ENCODE data around the gene MAPK7.

Gene MAPK7

DNA sequence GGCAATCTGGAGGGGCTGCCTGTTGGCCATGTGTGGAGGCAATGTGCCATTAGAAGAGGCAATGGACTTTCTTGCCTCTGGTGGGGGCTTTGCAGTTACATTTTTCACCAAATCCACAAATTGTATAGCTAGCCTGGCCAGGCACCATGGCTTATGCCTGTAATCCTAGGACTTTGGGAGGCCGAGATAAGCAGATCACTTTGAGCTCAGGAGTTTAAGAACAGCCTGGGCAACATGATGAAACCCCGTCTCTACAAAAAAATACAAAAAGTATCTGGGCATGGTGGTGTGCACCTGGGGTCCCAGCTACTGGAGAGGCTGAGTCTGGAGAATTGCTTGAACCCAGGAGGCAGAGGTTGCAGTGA is 30.0 kb downstream of the MAPK7 start:
- Histone ChIP-seq H3K27me3 (ENCODE audit: control insufficient read depth, insufficient read depth, low read length) (no peaks in the 10 kb centered on the region), H3K9me3 (ENCODE audit: control insufficient read depth, insufficient read depth, low read depth, low read length) (no peaks in the 10 kb centered on the region), H3K4me1 (ENCODE audit: control insufficient read depth, insufficient read depth, low read length) (peaks cover 11% of the 10 kb centered on the region), H3K4me3 (ENCODE audit: low read depth, low read length) (no peak overlapping the region), H3K27ac (ENCODE audit: low read depth, low read length) (no peak overlapping the region), H3K36me3 (ENCODE audit: control insufficient read depth, insufficient read depth, low read length) (no peaks in the 10 kb centered on the region), H3K9ac (ENCODE audit: low read length) (no peak overlapping the region)

DNA sequence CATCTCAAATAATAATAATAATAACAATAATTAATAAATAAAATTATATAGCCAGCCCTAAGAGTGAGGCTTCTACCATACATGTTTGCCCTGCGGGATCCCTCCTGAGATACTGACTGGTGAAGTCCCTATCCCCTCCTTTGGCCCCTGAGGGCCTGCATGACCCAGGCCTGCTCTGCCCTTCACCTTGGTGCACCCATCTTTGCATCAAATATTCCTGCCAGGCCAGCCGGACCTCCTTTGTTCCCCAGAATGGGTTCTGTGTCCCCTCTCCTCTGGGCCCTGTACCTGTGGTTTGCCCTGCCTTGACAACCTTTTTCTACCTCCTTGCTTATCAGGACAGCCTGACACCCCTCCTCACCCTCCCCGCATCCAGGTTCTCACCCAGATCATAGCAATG is 30.8 kb downstream of the MAPK7 start:
- Histone ChIP-seq H3K4me3 (ENCODE audit: low read depth, low read length) (no peak overlapping the region), H3K9ac (ENCODE audit: low read length) (peak overlapping the region; percentile 20), H3K36me3 (ENCODE audit: control insufficient read depth, insufficient read depth, low read length) (no peaks in the 10 kb centered on the region), H3K27ac (ENCODE audit: low read depth, low read length) (no peak overlapping the region), H3K27me3 (ENCODE audit: control insufficient read depth, insufficient read depth, low read length) (no peaks in the 10 kb centered on the region), H3K9me3 (ENCODE audit: control insufficient read depth, insufficient read depth, low read depth, low read length) (no peaks in the 10 kb centered on the region), H3K4me1 (ENCODE audit: control insufficient read depth, insufficient read depth, low read length) (peaks cover 11% of the 10 kb centered on the region)

DNA sequence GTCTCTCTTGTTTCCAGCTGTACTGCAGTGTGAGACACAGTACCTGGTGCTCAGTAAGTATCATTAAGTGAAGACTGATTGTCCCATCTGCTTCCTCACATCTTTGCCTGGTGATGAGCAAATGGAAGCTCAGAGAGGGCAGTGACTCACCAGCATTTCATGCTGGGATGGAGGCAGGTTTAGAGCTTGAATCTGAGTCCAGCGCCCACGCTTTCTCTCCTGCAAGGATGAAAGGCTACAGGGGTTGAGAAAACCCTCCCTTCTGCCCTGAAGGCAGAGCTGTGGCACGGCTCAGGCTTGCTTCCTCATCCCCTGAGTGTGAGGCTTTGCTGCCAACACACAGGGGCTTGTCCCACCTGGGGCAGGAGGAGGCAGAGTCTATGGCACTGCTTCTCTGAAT is 31.2 kb downstream of the MAPK7 start:
- Histone ChIP-seq H3K9ac (ENCODE audit: low read length) (peak overlapping the region; percentile 20), H3K4me3 (ENCODE audit: low read depth, low read length) (no peak overlapping the region), H3K9me3 (ENCODE audit: control insufficient read depth, insufficient read depth, low read depth, low read length) (no peaks in the 10 kb centered on the region), H3K36me3 (ENCODE audit: control insufficient read depth, insufficient read depth, low read length) (no peaks in the 10 kb centered on the region), H3K27me3 (ENCODE audit: control insufficient read depth, insufficient read depth, low read length) (no peaks in the 10 kb centered on the region), H3K27ac (ENCODE audit: low read depth, low read length) (no peak overlapping the region), H3K4me1 (ENCODE audit: control insufficient read depth, insufficient read depth, low read length) (peaks cover 11% of the 10 kb centered on the region)

DNA sequence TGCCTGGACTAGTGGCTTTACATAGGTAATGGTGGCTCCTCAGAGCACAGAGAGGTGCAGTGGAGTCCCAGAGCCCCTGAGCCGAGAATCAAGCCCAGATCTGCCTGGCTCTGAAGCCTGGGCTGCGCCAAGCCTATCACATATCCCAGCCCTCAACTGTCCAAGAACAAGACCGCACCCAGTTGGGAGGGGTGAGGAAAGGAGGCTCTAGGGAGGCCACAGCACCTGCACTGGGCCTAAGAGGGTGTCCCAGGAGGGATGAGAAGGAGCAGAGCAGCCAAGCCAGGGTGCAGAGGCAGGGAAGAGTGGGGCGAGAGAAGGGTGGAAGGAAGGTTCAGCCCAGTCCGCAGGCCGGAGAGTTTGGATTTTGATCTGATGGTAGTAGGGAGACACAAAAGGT is 31.8 kb downstream of the MAPK7 start:
- Histone ChIP-seq H3K27ac (ENCODE audit: low read depth, low read length) (no peak overlapping the region), H3K36me3 (ENCODE audit: control insufficient read depth, insufficient read depth, low read length) (no peaks in the 10 kb centered on the region), H3K4me3 (ENCODE audit: low read depth, low read length) (no peak overlapping the region), H3K27me3 (ENCODE audit: control insufficient read depth, insufficient read depth, low read length) (no peaks in the 10 kb centered on the region), H3K9me3 (ENCODE audit: control insufficient read depth, insufficient read depth, low read depth, low read length) (no peaks in the 10 kb centered on the region), H3K4me1 (ENCODE audit: control insufficient read depth, insufficient read depth, low read length) (peaks cover 11% of the 10 kb centered on the region), H3K9ac (ENCODE audit: low read length) (no peak overlapping the region)

DNA sequence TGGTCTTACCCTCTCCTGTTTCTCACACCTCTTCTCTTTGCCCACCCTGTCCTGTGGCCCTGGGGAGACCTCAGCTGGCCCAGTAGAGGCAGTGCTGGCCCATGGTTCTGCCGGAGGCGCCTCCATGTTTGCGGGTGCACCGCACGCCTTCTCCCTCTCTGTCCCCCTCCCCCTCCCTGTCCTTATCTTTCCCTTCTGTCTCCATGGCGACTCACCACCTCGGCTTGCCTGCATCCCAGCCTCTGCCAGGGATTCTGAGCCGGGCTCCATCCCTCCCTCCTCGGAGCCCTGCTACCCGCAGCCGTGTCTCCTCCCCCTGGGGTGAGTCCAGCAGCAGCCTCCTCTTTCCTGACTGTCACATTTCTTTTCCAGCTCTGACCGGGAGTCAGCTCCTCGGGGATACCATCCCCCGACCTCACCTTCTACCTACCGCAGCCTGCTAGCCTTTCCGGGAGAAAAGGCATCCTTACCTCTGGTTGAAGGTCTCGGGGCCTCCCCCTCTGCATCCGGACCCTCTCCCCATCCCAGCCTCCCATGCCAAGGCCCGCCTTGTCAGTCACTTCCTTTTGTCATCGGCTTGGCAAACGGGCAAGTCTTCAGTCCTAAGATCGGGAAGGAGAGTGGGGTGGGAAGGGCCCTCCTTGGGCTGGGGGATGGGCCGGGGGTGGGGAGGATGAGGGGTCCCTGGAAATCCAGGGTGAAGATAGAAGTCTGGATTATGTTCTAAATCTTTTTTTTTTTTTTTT is 32.8 kb downstream of the MAPK7 start, which contains the start of gene RNF112:
Gene RNF112, plus strand, starts transcription at position 358 of the 746 bp plus-strand sequence. Its CDS starts 177 bp downstream, at position 535.
- Histone ChIP-seq H3K9me3 (ENCODE audit: control insufficient read depth, insufficient read depth, low read depth, low read length) (no peaks in the 10 kb centered on the region), H3K4me3 (ENCODE audit: low read depth, low read length) (no peak within 1 kb of the TSS), H3K4me1 (ENCODE audit: control insufficient read depth, insufficient read depth, low read length) (peaks cover 11% of the 10 kb centered on the region), H3K36me3 (ENCODE audit: control insufficient read depth, insufficient read depth, low read length) (no peaks in the 10 kb centered on the region), H3K27ac (ENCODE audit: low read depth, low read length) (no peak within 1 kb of the TSS), H3K9ac (ENCODE audit: low read length) (no peak within 1 kb of the TSS), H3K27me3 (ENCODE audit: control insufficient read depth, insufficient read depth, low read length) (no peaks in the 10 kb centered on the region)

DNA sequence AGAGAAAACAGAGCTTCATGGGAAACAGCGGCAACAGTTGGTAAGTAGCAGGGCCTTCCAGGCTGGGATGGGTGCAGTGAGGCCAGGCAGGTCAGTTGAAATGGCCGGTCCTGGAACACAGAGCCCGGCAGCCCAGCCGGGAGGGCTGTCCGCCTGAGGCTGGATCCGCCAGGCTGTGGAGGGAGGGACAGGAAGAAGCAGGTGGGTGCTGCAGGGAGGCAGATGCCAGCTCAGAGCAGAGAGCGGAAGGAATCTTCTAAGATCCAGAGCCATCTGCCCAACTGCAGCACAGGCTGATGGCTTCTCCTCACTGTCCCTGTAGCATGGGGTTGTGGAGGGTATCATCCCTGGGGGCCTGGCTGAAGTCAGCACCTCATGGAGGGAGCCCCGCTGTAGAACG is 33.3 kb downstream of the MAPK7 start:
- Histone ChIP-seq H3K36me3 (ENCODE audit: control insufficient read depth, insufficient read depth, low read length) (no peaks in the 10 kb centered on the region), H3K9ac (ENCODE audit: low read length) (no peak overlapping the region), H3K4me1 (ENCODE audit: control insufficient read depth, insufficient read depth, low read length) (peaks cover 11% of the 10 kb centered on the region), H3K27ac (ENCODE audit: low read depth, low read length) (no peak overlapping the region), H3K4me3 (ENCODE audit: low read depth, low read length) (no peak overlapping the region), H3K9me3 (ENCODE audit: control insufficient read depth, insufficient read depth, low read depth, low read length) (no peaks in the 10 kb centered on the region), H3K27me3 (ENCODE audit: control insufficient read depth, insufficient read depth, low read length) (no peaks in the 10 kb centered on the region)

DNA sequence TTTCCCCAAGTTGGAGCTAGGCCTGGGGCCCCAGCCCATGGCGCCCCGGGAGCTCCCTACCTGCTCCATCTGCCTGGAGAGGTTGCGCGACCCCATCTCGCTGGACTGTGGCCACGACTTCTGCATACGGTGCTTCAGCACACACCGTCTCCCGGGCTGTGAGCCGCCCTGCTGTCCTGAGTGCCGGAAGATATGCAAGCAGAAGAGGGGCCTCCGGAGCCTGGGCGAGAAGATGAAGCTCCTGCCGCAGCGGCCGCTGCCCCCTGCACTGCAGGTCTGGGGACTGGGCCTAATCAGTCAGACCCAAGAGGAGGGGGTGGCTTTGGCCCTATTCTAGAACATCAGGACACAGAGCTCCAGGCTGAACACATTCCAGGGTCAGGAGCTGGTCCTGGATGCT is 34.2 kb downstream of the MAPK7 start:
- Histone ChIP-seq H3K9ac (ENCODE audit: low read length) (no peak overlapping the region), H3K4me3 (ENCODE audit: low read depth, low read length) (no peak overlapping the region), H3K27ac (ENCODE audit: low read depth, low read length) (no peak overlapping the region), H3K36me3 (ENCODE audit: control insufficient read depth, insufficient read depth, low read length) (no peaks in the 10 kb centered on the region), H3K9me3 (ENCODE audit: control insufficient read depth, insufficient read depth, low read depth, low read length) (no peaks in the 10 kb centered on the region), H3K27me3 (ENCODE audit: control insufficient read depth, insufficient read depth, low read length) (no peaks in the 10 kb centered on the region), H3K4me1 (ENCODE audit: control insufficient read depth, insufficient read depth, low read length) (peaks cover 11% of the 10 kb centered on the region)

DNA sequence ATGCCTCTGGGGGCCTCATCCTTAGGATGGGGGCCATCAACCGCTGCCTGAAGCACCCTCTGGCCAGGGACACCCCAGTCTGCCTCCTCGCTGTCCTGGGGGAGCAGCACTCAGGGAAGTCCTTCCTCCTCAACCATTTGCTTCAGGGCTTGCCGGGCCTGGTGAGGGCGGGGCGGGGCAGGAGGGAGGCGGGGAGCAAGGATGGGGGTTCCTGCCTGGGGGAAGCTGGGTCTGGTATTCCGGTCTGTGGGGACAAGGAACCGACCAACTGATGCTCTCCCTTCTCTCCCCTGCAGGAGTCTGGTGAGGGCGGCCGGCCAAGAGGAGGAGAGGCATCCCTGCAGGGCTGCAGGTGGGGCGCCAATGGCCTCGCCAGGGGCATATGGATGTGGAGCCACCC is 34.7 kb downstream of the MAPK7 start:
- Histone ChIP-seq H3K4me3 (ENCODE audit: low read depth, low read length) (no peak overlapping the region), H3K9ac (ENCODE audit: low read length) (no peak overlapping the region), H3K27me3 (ENCODE audit: control insufficient read depth, insufficient read depth, low read length) (no peaks in the 10 kb centered on the region)

DNA sequence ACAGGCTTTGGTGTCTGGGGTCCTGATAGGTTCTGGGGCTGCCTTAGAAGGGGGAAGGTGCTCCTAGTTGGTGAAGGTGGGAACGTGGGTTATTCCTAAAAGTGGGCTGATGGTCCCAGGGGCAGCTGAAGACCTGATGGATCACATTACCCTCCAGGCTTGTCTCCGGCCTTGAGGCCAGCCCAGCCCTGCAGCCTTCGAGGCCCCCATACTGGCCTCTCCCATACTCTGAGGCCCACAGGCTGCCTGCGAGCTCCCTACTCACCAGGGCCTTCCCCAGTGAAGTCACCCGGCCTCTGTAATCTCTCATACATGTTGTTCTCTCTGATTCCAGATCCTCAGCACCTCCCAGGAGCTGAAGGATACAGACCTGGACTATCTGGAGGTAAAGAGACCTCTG is 35.5 kb downstream of the MAPK7 start:
- Histone ChIP-seq H3K4me1 (ENCODE audit: control insufficient read depth, insufficient read depth, low read length) (peaks cover 14% of the 10 kb centered on the region), H3K36me3 (ENCODE audit: control insufficient read depth, insufficient read depth, low read length) (no peaks in the 10 kb centered on the region), H3K27me3 (ENCODE audit: control insufficient read depth, insufficient read depth, low read length) (no peaks in the 10 kb centered on the region), H3K9ac (ENCODE audit: low read length) (no peak overlapping the region), H3K4me3 (ENCODE audit: low read depth, low read length) (no peak overlapping the region), H3K9me3 (ENCODE audit: control insufficient read depth, insufficient read depth, low read depth, low read length) (no peaks in the 10 kb centered on the region), H3K27ac (ENCODE audit: low read depth, low read length) (no peak overlapping the region)

More for the DNA sequence above, 34.7 kb downstream of the MAPK7 start:
- Histone ChIP-seq H3K27ac (ENCODE audit: low read depth, low read length) (no peak overlapping the region), H3K9me3 (ENCODE audit: control insufficient read depth, insufficient read depth, low read depth, low read length) (no peaks in the 10 kb centered on the region), H3K36me3 (ENCODE audit: control insufficient read depth, insufficient read depth, low read length) (no peaks in the 10 kb centered on the region), H3K4me1 (ENCODE audit: control insufficient read depth, insufficient read depth, low read length) (peaks cover 11% of the 10 kb centered on the region)

DNA sequence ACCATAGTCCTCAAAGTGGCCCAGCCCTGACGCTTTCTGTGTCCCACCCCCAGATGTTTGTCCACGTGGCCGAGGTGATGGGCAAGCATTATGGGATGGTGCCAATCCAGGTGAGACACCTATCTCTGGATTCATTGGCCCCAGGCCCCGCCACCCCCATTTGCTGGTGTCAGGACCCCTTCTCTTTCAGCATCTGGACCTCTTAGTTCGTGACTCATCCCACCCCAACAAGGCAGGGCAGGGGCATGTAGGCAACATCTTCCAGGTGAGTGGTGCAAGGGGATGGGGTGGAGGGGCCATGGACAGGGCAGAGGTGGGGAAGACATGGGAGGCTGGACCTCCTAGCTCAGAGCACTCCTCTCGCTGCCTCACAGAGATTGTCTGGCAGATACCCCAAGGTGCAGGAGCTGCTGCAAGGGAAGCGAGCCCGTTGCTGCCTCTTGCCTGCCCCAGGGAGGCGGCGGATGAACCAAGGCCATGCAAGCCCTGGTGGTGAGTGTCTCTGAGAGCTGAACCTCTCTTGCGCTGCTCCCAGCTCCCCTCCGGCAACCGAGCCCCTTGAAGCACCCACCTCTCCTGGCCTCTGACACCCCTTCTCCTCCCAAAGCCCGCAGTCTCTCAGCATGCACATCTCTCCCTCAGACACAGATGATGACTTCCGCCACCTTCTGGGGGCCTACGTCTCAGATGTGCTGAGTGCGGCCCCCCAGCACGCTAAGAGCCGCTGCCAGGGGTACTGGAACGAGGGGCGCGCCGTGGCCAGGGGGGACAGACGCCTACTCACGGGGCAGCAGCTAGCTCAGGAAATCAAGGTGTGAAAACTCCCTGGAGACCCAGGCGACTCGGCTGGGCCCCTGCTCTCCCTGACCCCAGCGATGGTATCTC is 36.3 kb downstream of the MAPK7 start:
- H3K27me3 ChIP-seq (ENCODE audit: control insufficient read depth, insufficient read depth, low read length) = no peaks in the 10 kb centered on the region
- H3K27ac ChIP-seq (ENCODE audit: low read depth, low read length) = no peak overlapping the region
- H3K9me3 ChIP-seq (ENCODE audit: control insufficient read depth, insufficient read depth, low read depth, low read length) = no peaks in the 10 kb centered on the region
- peaks cover 13% of the 10 kb centered on the region for H3K4me1 ChIP-seq (ENCODE audit: control insufficient read depth, insufficient read depth, low read length)
- H3K4me3 ChIP-seq (ENCODE audit: low read depth, low read length) = no peak overlapping the region
- H3K9ac ChIP-seq (ENCODE audit: low read length) = no peak overlapping the region
- H3K36me3 ChIP-seq (ENCODE audit: control insufficient read depth, insufficient read depth, low read length) = no peaks in the 10 kb centered on the region

DNA sequence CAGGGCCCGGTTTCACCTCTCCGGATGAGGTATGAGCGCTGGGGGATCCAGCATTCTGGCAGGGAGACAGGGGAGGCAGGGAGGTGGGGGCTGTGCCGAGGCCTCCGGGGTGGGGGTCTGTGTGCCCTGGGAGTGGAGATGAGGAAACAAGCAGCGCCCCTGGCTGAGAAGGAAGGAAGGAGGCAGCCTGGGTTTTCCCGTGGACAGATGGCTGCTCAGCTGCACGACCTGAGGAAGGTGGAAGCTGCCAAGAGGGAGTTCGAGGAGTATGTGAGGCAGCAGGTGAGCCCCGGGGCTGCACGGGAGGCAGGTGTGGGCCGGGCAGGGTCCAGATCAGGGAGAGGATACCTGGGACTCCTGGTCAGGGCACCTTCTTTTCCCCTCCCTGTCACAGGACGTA is 37.0 kb downstream of the MAPK7 start:
- Histone ChIP-seq H3K4me1 (ENCODE audit: control insufficient read depth, insufficient read depth, low read length) (peaks cover 10% of the 10 kb centered on the region), H3K27ac (ENCODE audit: low read depth, low read length) (no peak overlapping the region), H3K9me3 (ENCODE audit: control insufficient read depth, insufficient read depth, low read depth, low read length) (no peaks in the 10 kb centered on the region), H3K36me3 (ENCODE audit: control insufficient read depth, insufficient read depth, low read length) (no peaks in the 10 kb centered on the region), H3K27me3 (ENCODE audit: control insufficient read depth, insufficient read depth, low read length) (no peaks in the 10 kb centered on the region), H3K4me3 (ENCODE audit: low read depth, low read length) (no peak overlapping the region), H3K9ac (ENCODE audit: low read length) (no peak overlapping the region)
